Right atrium auricular region (tissue), 2 donors: ENCODE data around the gene OR4A5. TPM values are rescaled to one million over a fixed set of nuclear protein-coding genes. Genes with fewer than 3 reads are reported as not detected.
"Not testable (repeated sequence)": the region's sequence is repeated elsewhere in the genome, so short reads cannot be mapped to it uniquely, and the experiment has no call there.

ENCODE experiments used
- DNase-seq: peaks from one replicate; pipeline ENCODE4 v3.0.0-alpha.2; 2019; ENCODE audit warnings: low spot score
- H3K27ac ChIP-seq, 2 donors: fragments of 200-600 bp; sonication (generic); 1 replicate in 1 of 2; 2 replicates in 1 of 2; pipeline ENCODE4 v1.5.1; 2016 to 2019
- H3K27me3 ChIP-seq, 2 donors: fragments of 200-600 bp; sonication (generic); one replicate each; pipeline versions ENCODE4 v1.5.1 to v1.6.0; 2017 to 2019
- H3K36me3 ChIP-seq: fragments of 200-600 bp; sonication (generic); one replicate; pipeline ENCODE4 v1.5.1; 2016
- H3K4me1 ChIP-seq, 2 donors: fragments of 200-600 bp; sonication (generic); one replicate each; pipeline versions ENCODE4 v1.5.1 to v1.6.0; 2017 to 2019
- H3K4me3 ChIP-seq, 2 donors: fragments of 200-600 bp; sonication (generic); 1 replicate in 1 of 2; 2 replicates in 1 of 2; pipeline ENCODE4 v1.5.1; 2017 to 2019; ENCODE audit warnings: mild to moderate bottlenecking in 1 of 2, moderate library complexity in 1 of 2
- H3K9me3 ChIP-seq, 2 donors: fragments of 200-600 bp; sonication (generic); one replicate each; pipeline ENCODE4 v1.5.1; 2019
- total RNA-seq, 2 donors: library from RNA; depleted of rRNA; stranded (reverse); fragments of >200 nt; gene quantifications; one replicate each; pipeline ENCODE4 v1.1.0, GENCODE V29; 2016

The OR4A5 gene
- total RNA-seq: not detected

DNA sequence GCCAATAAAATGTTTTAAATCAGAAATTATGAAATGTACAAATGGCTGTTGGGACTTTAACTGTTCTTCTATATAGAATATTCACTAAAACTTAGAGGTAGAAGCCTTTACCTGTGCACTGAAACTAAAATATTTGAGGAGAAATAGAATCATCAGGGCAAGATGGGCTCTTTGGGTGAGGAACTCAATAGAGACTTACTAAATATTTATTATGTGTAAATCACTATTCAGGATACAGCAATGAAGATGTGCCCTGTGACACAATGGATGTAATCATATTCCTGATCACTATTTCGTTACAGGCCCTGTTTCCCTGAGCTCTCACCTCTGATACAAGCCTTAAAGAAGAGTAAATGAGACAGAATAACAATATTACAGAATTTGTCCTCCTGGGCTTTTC, at the start of gene OR4A5:
Gene OR4A5 (plus strand): TSS at position 301 of the 400 bp plus-strand sequence. CDS start 53 bp downstream, at position 354.
- not testable (repeated sequence) for H3K9me3 ChIP-seq, H3K27me3 ChIP-seq, H3K4me3 ChIP-seq, DNase-seq, H3K4me1 ChIP-seq, H3K36me3 ChIP-seq, H3K27ac ChIP-seq

- H3K4me3 ChIP-seq, H3K9me3 ChIP-seq, H3K36me3 ChIP-seq, H3K27me3 ChIP-seq, H3K27ac ChIP-seq, DNase-seq, H3K4me1 ChIP-seq: not testable (repeated sequence)
Observed at GRCh38 chr11:54720094-54720493, 13.5 kb downstream of the OR4A5 start.

Other genes with a start within 250 kb of the OR4A5 start
- gene OR4C46, start 102.8 kb upstream of the OR4A5 start, total RNA-seq: not detected